Measurements from ENCODE around the gene NPR1.
A peak's percentile ranks its signal among the peaks of the same experiment; 100 is the strongest.
"Not testable (repeated sequence)": the region's sequence is repeated elsewhere in the genome, so short reads cannot be mapped to it uniquely, and the experiment has no call there.

Gene NPR1

GRCh38 chr1:153684892-153685291 lies 6.4 kb downstream of the NPR1 start:
- DNase-seq: no peak

GRCh38 chr1:153685544-153686340 lies 7.3 kb downstream of the NPR1 start:
- DNase-seq: no peak

- no peak for DNase-seq
These were observed 9.0 kb downstream of the NPR1 start for GRCh38 chr1:153687346-153688125.

- no peak for DNase-seq
These were observed 9.8 kb downstream of the NPR1 start for GRCh38 chr1:153688276-153688675.

GRCh38 chr1:153688736-153689328 lies 10.3 kb downstream of the NPR1 start:
- no peak for DNase-seq

- DNase-seq: no peak
These were observed 15.0 kb downstream of the NPR1 start for GRCh38 chr1:153693466-153693865.

- no peak for DNase-seq
These were observed 18.3 kb downstream of the NPR1 start for GRCh38 chr1:153696741-153697140.

- no peak for DNase-seq
These were observed 18.9 kb downstream of the NPR1 start for GRCh38 chr1:153697191-153698019.

- no peak for DNase-seq
These were observed 19.8 kb downstream of the NPR1 start for GRCh38 chr1:153698020-153698922.

GRCh38 chr1:153698923-153699714 lies 20.6 kb downstream of the NPR1 start:
- DNase-seq: no peak

- DNase-seq: no peak
These were observed 21.3 kb downstream of the NPR1 start for GRCh38 chr1:153699768-153700167.

- no peak for DNase-seq
These were observed 27.0 kb downstream of the NPR1 start for GRCh38 chr1:153705484-153705883.

GRCh38 chr1:153711026-153711425 lies 32.5 kb downstream of the NPR1 start:
- DNase-seq: no peak

- not testable (repeated sequence) for DNase-seq
These were observed 37.7 kb downstream of the NPR1 start for GRCh38 chr1:153716211-153716610.

GRCh38 chr1:153717330-153717729 lies 38.8 kb downstream of the NPR1 start:
- DNase-seq: no peak

GRCh38 chr1:153723687-153724086 lies 45.2 kb downstream of the NPR1 start:
- no peak for DNase-seq

- not testable (repeated sequence) for DNase-seq
These were observed 46.1 kb downstream of the NPR1 start for GRCh38 chr1:153724634-153725033.

GRCh38 chr1:153727463-153728304 lies 49.2 kb downstream of the NPR1 start, which contains the start of gene INTS3:
Gene INTS3 (plus strand): TSS chr1:153728050. CDS start chr1:153728635, 585 bp downstream.
- DNase-seq: peak; percentile 99

- DNase-seq: peak; percentile 45
These were observed 50.0 kb downstream of the NPR1 start for GRCh38 chr1:153728305-153729066.

Data from activated naive CD4-positive, alpha-beta T cell treated with Interleukin-2 at 50 U/mL for 16 hours (primary cell).